ENCODE results near the gene ZSCAN10. TPM values are rescaled to one million over a fixed set of nuclear protein-coding genes. Genes with fewer than 3 reads are reported as not detected.

Gene ZSCAN10
- total RNA-seq, 1 experiment from 2014 or later = 0.76 TPM

- ChIA-PET CTCF (no interaction called here), RAD21 (ENCODE audit: low non-redundant PET in 1 of 2, low total read pairs in 2 of 2, uncharacterized antibody in 2 of 2, unreplicated experiment in 2 of 2) (no interaction called here), POLR2A (no interaction called here)
- DNase-seq (ENCODE audit: low read depth, low spot score) (no peak), ATAC-seq (no peak)
- Histone ChIP-seq H3K9ac (ENCODE audit: low read length) (no peak overlapping the region), H3K4me2 (ENCODE audit: low read length) (no peak overlapping the region), H3K9me2 (ENCODE audit: insufficient read depth) (no peaks in the 10 kb centered on the region), H3K36me3 (ENCODE audit: control insufficient read depth in 1 of 2, insufficient read depth in 2 of 2, low read length in 2 of 2) (peaks cover 0 to 3% of the 10 kb centered on the region in 2 experiments; a peak in 1 of 4 replicates), H3K79me2 (ENCODE audit: insufficient read depth, low read length) (peaks cover 19% of the 10 kb centered on the region), H3K27me3 (ENCODE audit: insufficient read depth, low read length) (no peaks in the 10 kb centered on the region), H3K27ac (ENCODE audit: low read depth, low read length) (no peak overlapping the region), H3K9me3 (ENCODE audit: control insufficient read depth in 1 of 2, insufficient read depth in 1 of 2, low read depth in 1 of 2, low read length in 2 of 2) (no peaks in the 10 kb centered on the region), H3K4me3 (replicated peaks in 1 of 2; ENCODE audit: low read depth in 1 of 2, low read length in 2 of 2) (no peak overlapping the region), H2AFZ (ENCODE audit: low read depth, low read length, poor library complexity, severe bottlenecking) (no peak overlapping the region), H4K20me1 (ENCODE audit: insufficient read depth) (no peaks in the 10 kb centered on the region), H3K4me1 (ENCODE audit: control insufficient read depth in 1 of 2, insufficient read depth in 2 of 2, low read length in 2 of 2) (peaks cover 5% of the 10 kb centered on the region in 2 experiments)
- no TSS peak for BruUV-seq (replicated peaks)
- intact Hi-C loops (cut with micrococcal nuclease) = no loop called here
- TF ChIP-seq CEBPB (IDR thresholded peaks at IDR 0.05; ENCODE audit: low read depth) = no peak
Observed at GRCh38 chr16:3138823-3139426, 39.8 kb upstream of the ZSCAN10 start.

GRCh38 chr16:3138342-3138741 is 39.2 kb upstream of the ZSCAN10 start:
- Histone ChIP-seq H2AFZ (ENCODE audit: low read depth, low read length, poor library complexity, severe bottlenecking) (no peak overlapping the region), H3K4me3 (replicated peaks in 1 of 2; ENCODE audit: low read depth in 1 of 2, low read length in 2 of 2) (no peak overlapping the region), H3K4me1 (ENCODE audit: control insufficient read depth in 1 of 2, insufficient read depth in 2 of 2, low read length in 2 of 2) (peaks cover 5% of the 10 kb centered on the region in 2 experiments), H3K27me3 (ENCODE audit: insufficient read depth, low read length) (no peaks in the 10 kb centered on the region), H3K4me2 (ENCODE audit: low read length) (no peak overlapping the region), H3K9ac (ENCODE audit: low read length) (no peak overlapping the region), H3K9me2 (ENCODE audit: insufficient read depth) (no peaks in the 10 kb centered on the region), H3K79me2 (ENCODE audit: insufficient read depth, low read length) (peaks cover 23% of the 10 kb centered on the region), H4K20me1 (ENCODE audit: insufficient read depth) (no peaks in the 10 kb centered on the region), H3K27ac (ENCODE audit: low read depth, low read length) (no peak overlapping the region), H3K9me3 (ENCODE audit: control insufficient read depth in 1 of 2, insufficient read depth in 1 of 2, low read depth in 1 of 2, low read length in 2 of 2) (no peaks in the 10 kb centered on the region), H3K36me3 (ENCODE audit: control insufficient read depth in 1 of 2, insufficient read depth in 2 of 2, low read length in 2 of 2) (peaks cover 0 to 3% of the 10 kb centered on the region in 2 experiments; a peak in 1 of 4 replicates)
- POLR2A ChIA-PET = no interaction called here
- CTCF ChIA-PET = interaction anchor here (1.2 kb wide), 1 partner anchor 9 kb away, joined by 3 read pairs; no protein-coding TSS in a partner anchor
- DNase-seq (ENCODE audit: low read depth, low spot score) (no peak), ATAC-seq (no peak)
- TF ChIP-seq REST (IDR thresholded peaks at IDR 0.05; ENCODE audit: low read depth) (no peak), SIN3A (IDR thresholded peaks at IDR 0.05; ENCODE audit: low read depth) (no peak), ATF3 (IDR thresholded peaks at IDR 0.05) (no peak), CEBPB (IDR thresholded peaks at IDR 0.05; ENCODE audit: low read depth) (no peak), RAD21 (IDR thresholded peaks at IDR 0.05; ENCODE audit: low read depth) (no peak), ZFX (IDR thresholded peaks at IDR 0.05) (no peak), ELF1 (IDR thresholded peaks at IDR 0.05; ENCODE audit: borderline replicate concordance, low read depth) (no peak), SP1 (IDR thresholded peaks at IDR 0.05; ENCODE audit: low read depth) (no peak), FOSL1 (IDR thresholded peaks at IDR 0.05; ENCODE audit: low read depth) (no peak)
- RAD21 ChIA-PET (ENCODE audit: low non-redundant PET in 1 of 2, low total read pairs in 2 of 2, uncharacterized antibody in 2 of 2, unreplicated experiment in 2 of 2) = no interaction called here
- intact Hi-C loops (cut with micrococcal nuclease) = no loop called here
- BruUV-seq (replicated peaks) = no TSS peak

All from HCT116 (cell line).